ENCODE measurements around the gene AJAP1.

- TF ChIP-seq CTCF (IDR thresholded peaks at IDR 0.05) (no peak), POLR2A (IDR thresholded peaks at IDR 0.05) (no peak)
Observed at GRCh38 chr1:4653796-4654725, at the start of gene AJAP1.

Measured in ovary (tissue), 3 donors.